Left cardiac atrium (tissue), 4 donors: ENCODE results near the gene ARL15. TPM values are rescaled to one million over a fixed set of nuclear protein-coding genes. Genes with fewer than 3 reads are reported as not detected.
A peak's percentile ranks its signal among the peaks of the same experiment; 100 is the strongest.

Experiments
- ATAC-seq, 2 donors: fragments of 200-7000 bp; cut with Tn5 transposase; one replicate each; pipeline ENCODE4 v1.9.1; 2020; ENCODE audit warnings: mild to moderate bottlenecking in 2 of 2, moderate library complexity in 2 of 2
- DNase-seq: peaks from one replicate; pipeline ENCODE4 v3.0.0-alpha.2; 2020
- intact Hi-C, 2 donors: fragments of 100-400 bp; cut with DNase I; formaldehyde crosslinking; loops; one replicate each; pipeline versions ENCODE4 v1.14.1 to v1.15.1; 2022 to 2023
- total RNA-seq, 2 donors: library from RNA; stranded (reverse); fragmentation: NEBNext Ultra II Directional; extraction: Animal tissue kit (Norgen Biotek cat#: 25700); gene quantifications; one replicate each; pipeline ENCODE4 v1.2.1, GENCODE V29; 2021
- donor health status: DM: no; HTN: yes; CAD: no.
- donor health status: DM: no; HTN: yes; CAD: no; lungs with severe emphysema.
- donor health status: DM: yes; HTN: yes; CAD: no.
- donor health status: Dilated cardiomyopathy.

The ARL15 gene
- total RNA-seq, 2 donors from 2014 or later = 19.0 to 22.7 TPM

DNA sequence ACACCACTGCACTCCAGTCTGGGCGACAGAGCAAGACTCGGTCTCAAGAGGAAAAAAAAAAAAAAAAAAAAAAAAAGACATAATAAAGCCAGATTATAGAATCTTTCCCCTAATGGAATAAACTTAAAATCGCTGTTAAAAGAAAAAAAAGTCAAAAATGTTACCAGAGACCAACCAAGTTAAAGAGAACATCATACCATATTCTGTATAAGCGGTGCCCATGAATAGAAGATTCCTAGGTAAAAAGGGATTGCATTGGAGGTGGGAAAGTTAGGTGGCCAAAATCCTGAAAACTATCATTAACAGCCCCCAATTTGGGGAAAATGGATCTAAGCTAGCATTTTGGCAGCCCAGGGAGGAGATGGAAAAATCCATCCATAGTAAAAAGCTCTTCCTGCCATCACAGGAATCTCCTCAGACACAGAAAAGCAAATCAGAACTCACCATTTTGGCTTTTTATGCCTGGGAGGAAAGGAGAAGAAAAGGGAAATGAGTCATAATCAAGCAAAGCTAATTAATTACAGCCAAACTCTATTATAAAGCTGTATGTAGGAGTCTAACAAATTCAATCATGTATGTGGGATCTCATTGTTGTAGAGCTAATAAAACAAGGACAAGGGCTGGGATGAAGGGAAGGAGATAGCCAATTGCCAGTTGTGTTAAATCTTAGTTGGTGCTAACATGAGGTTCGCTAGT lies 363.8 kb downstream of the ARL15 start:
- DNase-seq (no peak), ATAC-seq (no peak)
- intact Hi-C loops = no loop called here

DNA sequence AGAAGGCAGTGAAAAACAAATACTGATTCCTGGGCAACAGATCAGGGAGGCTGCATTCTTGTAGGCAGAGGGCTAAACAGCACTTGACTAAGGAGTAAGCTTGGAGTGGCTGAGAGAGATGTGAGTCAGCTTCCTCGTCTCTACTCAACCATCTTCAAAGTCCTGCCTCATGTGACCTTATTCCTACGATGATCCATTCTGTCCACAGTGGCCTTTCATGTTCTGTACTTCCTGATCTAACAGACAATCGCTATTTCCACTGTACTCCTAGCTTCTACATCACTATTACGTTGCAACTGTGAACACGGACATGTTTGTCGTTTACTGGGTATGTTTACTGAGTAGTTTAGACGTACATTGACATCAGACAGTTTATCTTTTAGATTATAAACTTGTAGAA lies 365.4 kb downstream of the ARL15 start:
- no peak for DNase-seq
- intact Hi-C loops = no loop called here
- no peak for ATAC-seq

DNA sequence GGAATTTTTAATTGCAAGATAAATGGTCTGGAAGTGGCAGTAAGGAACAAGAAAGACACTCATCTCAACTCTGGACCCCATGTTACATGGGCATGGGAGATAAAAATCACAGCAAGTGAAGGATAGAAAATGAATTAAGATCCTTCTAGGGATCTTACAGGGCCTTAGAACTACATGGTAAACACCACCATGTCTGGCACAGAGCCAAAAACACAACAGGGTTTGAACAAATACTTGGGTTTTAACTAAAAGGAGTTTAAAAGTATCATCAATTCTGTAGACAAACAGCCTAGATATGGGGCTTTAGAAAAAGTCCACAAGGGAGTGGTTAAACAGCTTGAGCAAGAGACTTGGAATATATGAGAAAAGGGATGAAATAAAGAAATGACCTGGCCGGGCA lies 366.4 kb downstream of the ARL15 start:
- intact Hi-C loops = no loop called here
- no peak for ATAC-seq
- DNase-seq = no peak

DNA sequence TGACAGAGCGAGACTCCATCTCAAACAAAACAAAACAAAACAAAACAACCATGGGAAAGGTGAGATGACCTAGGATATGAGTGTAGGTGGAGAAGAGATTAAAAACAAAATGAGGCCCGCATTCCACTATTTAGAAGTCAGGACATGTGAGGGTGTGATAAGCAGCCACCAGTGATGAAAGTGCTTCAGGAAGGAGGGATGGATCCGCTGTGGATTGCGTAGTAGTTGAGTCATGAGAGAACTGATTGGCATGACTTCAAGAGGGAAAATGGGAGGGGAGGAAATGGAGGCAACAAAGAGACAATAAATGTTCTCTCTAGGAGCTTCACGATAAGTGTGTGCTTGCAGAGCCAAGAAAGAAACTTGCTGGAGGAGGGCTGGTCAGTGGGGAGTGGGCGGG lies 367.6 kb downstream of the ARL15 start:
- intact Hi-C loops = no loop called here
- ATAC-seq = peak; percentile 19 to 83
- DNase-seq = peak; percentile 16

DNA sequence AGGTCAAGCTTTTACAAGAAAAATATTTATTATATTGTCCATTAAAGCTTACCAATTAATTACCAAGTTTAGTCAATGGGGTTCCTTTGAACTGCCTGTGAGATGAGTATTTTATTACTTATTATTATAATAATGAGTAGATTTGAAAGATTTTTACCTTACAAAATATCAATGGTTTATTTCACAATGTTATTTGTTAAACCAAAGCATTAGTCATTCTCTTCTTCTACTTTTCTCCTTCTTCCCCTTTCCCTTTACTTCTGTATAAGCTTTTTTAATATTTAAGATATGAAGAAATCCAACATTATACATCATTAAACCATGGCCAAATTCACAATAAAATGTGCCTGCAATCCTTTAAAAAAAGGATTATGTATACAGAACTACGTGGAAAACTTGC lies 369.5 kb downstream of the ARL15 start:
- no peak for ATAC-seq
- intact Hi-C loops = no loop called here
- no peak for DNase-seq

DNA sequence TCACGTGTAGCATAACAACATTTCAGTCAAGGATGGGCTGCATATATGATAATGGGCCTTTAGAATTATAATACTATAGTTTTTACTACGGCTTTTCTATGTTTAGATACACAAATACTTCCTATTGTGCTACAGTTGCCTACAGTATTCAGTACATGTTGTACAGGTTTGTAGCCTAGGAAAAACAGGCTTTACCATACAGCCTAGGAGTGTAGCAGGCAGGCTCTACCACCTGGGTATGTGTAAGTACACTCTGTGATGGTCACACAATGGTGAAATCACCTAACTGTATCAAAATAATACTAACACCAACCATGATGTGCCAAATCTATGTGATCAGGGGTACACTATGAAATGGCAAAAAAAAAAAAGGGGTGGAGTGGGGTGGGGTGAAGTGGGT lies 372.9 kb downstream of the ARL15 start:
- DNase-seq = no peak
- no peak for ATAC-seq
- intact Hi-C loops = no loop called here

DNA sequence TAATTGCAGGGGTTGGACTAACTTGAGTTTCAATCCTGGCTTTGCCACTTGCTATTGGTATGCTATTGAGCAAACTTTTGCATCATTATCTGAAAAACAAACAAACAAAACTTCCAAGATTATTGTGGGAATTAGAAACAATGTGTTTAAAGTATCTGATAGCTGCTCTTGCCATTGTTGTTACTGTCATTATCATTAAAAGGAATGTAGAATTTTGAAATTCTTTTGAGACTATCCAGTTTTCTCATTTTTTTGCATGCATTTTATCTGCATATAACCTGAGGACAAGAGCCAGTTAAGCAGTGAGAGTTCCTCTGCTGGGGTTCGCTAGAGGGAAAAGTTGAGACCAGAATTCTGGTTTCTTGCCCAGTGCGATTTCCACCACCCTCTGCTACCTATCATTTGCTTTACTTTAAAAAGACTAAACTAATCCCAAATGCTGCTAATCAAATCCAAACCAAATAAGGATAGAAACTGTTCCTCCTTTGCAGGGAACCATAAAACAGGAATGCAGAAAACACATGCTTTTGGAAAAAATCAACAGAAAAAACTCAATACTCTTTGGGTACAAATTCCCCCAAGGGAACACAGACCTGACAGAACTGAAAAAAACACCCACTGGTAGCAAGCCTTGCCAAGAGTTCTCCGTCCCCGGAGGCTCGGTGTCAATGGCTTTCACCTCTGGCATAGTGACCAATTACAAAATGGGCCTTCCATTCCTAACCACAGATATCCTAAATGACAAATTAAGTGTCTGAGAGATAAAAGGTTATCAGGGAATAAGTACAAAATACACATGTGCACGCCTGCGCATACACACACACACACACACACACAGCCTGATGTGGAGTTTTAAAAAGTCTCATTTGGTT lies 373.7 kb downstream of the ARL15 start:
- peak; percentile 55 to 84 for ATAC-seq

DNA sequence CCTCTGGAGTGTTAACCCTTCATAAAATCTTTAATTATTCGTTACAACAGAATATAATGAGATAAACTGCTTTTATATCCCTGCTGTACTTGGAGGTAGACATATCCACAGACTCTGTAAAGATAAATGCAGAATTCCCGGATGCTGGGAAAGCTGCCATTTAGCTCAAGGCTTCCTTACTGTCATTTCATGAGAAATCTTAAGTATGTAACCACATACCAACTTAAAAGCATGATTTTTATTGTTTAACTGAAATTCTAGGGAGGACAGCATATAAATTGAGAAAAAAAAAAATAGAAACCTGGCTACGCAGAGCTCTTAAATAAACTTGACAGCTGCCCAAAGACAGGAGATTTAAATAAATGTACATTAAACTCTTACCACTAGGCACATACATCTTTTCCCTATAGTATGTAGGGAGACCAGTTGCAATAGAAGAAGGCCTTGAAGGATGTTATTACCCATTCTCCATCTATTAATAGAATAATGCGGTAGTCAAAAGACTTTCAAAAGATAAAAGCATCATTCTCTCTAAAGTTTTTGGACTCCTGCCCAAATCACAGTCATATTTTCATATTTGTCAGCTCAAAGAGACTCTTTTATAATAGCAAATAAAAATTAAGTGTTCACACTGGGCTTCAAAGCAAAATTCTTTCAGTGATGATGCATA lies 376.1 kb downstream of the ARL15 start:
- no peak for ATAC-seq
- DNase-seq = no peak
- intact Hi-C loops = no loop called here

More for the DNA sequence above, 373.7 kb downstream of the ARL15 start:
- intact Hi-C loops = no loop called here
- peak; percentile 26 for DNase-seq

DNA sequence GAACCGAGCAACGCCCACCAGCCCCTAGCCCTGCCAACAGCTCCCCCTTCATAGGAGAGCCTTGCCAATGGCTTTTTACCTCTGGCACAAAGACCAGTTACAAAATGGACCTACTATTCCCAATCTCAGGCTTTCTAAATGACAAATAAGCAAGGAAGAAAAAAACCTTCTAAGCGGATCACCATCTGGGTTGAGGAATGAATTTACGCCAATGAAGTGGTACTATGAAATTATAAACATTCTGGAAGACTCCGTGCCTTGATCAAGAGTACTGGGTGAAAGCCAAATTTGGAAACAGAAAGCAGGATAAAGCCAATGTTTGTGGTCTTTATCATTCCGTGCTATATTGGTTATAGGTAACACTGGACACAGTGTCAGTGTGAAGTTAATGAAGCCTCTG lies 378.0 kb downstream of the ARL15 start:
- DNase-seq (no peak), ATAC-seq (peak in 1 of 2 donors; percentile 25)
- intact Hi-C loops = no loop called here

DNA sequence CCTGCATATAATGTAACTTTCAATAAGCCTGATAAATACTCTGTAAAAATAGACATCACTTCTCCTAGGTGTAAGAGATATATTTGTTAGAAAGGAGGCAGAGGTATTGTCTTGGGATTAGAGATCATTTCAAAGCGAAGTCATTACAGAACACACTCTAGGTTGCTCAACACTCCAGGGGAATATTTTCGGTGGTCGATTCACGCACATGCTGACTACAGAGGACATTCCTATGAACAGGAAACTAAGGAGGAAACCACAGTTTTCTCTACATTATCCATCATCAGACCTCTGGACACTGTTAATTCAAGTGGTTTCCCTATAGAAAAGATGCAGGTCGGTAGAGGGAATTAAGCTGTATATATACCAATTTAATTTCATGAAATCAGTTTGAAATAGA lies 379.9 kb downstream of the ARL15 start:
- DNase-seq (no peak), ATAC-seq (no peak)
- intact Hi-C loops = no loop called here

DNA sequence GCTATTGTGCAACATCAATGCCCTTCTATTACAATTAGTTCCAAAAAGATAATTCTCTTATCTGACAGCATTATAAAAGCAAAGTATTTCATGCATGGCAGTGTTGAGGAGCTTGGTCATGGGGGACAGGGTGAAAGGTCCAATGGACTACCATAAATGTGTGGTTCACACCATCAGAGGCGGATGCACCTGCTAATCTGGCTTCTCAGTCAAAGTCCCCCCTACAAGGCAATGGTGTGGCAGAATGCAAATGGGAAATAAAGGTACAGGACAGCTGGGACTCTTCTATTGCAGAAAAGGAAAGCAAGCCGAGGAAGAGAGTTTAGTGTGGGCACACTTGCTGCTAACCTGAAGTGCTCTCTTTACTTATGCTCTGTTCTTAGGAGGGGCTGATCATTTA lies 380.8 kb downstream of the ARL15 start:
- intact Hi-C loops = no loop called here
- DNase-seq (no peak), ATAC-seq (no peak)

DNA sequence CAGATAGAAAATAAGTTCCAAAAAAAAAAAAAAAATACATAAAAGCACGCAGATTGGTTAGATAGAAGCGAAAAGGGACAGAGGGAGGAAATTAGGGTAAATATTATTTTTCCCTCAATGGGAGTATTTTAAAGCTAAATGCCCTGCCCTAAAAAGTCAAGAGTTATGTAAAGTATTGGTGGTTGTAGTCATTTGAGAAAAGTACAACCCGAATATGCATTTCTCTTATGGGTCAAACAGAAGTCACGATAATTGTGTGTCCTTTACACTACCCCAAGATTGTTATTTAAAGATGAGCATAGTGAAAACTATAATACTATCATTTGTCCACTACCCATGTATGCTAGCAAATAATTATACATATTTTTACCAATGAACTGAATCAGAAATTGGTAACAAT lies 381.2 kb downstream of the ARL15 start:
- intact Hi-C loops = no loop called here
- DNase-seq (no peak), ATAC-seq (no peak)

DNA sequence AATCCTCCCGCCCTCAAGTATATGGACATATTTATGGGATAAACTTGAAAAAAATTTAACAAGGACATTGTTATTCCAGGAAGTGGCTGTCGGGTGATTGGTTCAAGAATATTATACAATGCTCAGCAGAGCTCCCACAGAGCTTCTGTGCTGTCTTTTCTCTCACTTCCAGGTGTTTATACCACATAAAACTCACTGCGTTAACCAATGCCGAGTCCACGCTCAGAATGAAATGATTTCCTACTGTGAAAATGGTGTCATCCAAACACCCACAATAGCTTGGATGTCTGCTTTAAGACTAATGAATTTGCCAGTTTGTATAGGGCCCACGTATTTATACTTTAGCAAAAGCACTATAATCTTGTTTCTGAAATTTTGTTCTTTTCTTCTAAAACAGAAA lies 381.7 kb downstream of the ARL15 start:
- intact Hi-C loops = no loop called here
- no peak for DNase-seq
- no peak for ATAC-seq

DNA sequence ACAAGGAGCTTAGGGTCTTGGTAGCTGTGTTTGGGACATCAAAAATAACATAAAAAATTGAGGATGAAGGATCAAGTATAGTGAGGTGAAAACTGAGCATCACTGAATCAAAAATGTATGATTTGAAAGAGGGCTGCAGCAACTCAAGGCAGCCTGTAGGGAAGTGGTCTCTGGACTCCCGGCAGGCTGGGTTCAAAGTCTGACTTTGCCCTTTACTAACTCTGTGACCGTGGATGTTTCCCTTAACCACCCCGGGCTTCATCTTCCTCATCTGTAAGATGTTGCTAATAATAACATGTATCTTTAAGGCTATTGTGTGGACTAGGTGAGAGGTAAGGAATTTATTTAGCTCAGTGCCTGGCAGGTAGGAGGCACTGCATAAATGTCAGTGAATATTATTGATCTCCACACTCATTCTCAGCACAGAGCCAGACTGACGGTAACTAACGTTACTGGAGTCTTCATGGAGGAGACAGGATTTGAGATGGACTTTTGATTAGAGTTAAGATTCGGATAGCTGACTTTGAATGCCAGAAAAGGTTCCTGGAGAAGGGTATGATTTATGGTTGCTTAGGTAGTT lies 382.6 kb downstream of the ARL15 start:
- DNase-seq (no peak), ATAC-seq (no peak)
- intact Hi-C loops = no loop called here

DNA sequence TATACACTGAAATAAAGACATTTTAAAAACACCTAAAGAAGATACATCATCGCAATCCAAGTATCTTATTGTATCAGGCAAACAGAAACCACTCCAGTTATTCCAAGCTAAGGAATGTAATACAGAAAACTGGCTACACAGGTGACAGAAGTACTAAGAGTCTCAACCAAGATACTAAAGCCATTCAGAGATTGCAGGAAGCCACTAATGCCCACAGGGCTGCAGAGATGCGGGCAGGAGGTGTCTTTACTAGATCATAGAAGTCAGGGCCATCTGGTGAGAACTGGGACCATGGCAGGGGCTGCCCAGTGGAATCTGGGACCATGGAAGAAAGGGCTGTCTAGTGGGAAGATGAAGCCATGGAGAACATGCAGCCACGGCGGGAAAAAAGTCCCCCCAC lies 384.3 kb downstream of the ARL15 start:
- ATAC-seq (no peak), DNase-seq (no peak)
- intact Hi-C loops = no loop called here

DNA sequence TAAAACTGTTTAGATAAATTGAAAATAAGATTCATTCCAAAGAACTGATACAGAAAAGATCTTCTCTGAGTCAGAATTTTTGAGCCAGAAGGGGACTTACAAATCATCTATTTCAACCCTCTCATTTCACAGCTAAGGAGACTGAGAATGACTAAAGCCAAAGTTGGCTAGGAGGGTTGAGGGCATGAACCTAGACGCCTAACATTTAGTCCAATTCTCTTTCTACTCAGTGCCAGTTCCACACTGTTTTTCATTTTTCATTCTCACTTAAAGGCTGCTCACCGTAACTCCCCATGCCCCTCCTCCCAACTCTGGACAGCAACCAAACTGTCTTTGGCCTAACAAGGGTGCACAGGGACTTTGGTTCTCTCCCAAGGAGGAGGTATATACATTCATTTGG lies 386.0 kb downstream of the ARL15 start:
- ATAC-seq (peak; percentile 34 to 35), DNase-seq (no peak)
- intact Hi-C loops = no loop called here

DNA sequence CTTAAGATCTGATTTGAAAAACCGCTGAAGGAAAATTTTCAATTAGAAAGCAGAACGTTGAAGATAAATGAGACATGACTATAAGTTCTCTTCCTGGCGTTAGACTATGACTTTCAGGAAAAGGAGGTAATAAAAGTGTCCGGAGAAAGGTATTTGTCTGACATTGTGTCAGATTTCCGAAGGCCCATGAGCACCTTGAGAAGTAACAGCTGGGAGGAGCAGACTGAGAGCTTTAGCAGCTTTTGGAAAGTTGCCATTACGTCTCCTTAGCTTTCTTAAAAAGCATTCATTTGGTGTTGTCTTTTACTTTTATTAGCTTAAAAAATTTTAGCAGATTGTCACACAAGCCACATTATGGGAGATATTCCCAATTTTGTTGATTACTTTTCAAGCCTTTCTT lies 386.4 kb downstream of the ARL15 start:
- intact Hi-C loops = no loop called here
- ATAC-seq = no peak
- no peak for DNase-seq

DNA sequence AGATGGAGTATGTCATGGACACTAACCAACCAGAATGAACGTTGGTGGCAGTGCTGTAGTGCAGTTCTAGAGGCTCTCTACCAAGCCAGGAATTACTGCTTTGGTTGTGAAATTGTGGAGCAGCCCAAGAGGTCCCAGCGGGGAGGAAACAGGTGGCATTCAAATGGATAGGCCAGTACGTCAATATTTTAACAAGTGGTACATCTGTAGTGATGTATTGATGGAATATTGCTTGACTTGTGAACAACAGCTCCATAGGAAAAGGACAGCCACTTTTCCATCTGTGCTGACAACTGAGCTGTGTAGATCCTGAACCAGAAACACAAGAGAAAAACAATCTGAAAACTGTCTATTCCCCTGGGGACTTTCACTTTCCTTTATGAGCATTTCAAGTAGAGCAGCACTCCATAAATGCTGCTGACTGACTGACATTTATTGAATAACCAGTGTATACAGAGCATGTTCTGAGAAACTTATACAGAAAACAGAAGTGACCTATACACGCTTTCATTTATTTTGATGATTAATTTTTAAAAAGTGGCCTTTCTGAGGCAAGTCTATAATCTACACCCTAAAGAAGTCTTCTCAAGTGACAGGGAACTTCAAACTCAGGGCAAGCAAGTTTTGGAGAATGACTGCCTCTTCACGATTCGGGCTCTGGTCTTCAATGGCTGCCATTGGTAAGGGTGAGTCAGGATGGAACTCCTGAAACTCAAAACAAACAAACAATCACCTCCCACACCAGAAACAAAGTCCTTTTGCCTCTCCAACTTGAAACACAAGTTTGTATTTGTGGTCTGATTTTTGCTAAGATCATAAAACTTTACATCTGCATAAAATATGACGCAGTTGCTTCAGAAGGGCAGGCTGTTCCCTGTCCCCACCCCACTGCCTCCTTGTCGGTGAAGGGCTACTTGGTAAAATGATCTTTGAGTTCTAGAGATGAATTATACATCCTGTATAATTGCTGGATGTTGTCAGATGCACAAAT lies 387.6 kb downstream of the ARL15 start:
- intact Hi-C loops = no loop called here
- no peak for ATAC-seq
- DNase-seq = no peak

DNA sequence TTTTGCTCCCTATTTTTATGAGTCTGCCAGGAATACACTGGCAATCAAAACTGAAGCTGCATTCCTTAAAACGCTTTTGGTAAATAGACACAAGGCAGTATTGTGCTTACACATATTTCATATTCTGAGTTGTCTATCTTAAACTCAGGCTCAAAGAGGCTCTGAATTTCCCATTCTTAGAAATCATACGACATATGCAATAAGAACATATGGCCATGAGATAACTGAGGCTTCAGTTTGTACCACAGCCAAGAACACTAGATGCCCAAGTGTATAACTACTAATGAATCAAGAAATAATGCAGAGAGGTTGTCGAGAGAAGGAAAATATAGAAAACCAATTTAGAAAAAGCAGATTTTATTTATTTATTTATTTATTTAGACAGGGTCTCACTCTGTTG lies 392.5 kb downstream of the ARL15 start:
- DNase-seq (no peak), ATAC-seq (no peak)
- intact Hi-C loops = no loop called here
